NCI-H2171 (cell line): ENCODE measurements around the gene PNLIPRP2.

Experiments used
- DNase-seq: peaks from one replicate; lab custom pipeline; 2025; lab: John Stamatoyannopoulos, UW

Gene PNLIPRP2

DNA sequence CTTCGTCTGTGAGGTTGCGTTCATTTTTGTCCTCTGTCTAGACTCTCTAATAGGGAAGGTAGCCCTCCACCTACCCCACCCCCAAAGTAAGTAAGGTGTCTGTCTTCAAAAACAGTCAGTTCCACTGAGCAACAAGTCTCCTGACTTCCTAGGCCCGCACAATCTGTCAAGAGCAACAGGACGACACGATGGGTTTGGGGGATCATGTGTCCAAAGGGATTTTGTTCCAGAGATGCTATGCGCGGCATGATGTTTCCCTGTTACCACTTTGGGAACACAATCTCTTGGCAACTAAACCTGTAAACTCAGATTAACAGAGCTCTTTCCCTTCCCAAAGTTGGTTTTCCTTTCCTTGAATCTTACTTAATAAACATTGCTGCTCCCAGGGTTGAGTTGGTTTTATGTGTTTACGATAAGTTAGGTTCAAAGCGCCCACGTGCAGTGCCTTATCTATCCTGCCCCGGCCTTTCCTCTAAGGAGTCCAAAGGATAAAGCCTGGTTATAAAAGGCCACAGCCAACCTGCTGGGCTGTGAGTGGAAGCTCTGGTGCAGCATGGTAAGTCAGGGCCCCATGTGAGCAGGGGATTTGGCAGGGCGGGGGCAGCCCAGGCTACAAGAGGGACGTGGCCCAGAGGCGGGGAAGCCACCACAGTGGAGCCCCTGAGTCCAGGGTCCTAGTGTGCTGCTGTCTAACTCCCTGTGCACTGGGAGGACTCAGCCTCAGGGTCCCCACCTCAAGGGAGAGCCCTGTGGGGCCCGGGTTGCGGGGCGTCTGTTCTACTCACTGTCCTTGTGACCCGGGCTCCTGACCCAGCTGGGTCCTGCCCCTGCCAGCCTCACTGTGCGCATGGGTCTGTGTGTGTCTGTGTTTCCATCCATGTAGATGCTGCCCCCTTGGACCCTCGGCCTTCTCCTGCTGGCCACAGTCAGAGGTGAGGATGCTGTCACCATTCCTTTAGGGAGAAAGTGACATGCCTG lies at the start of gene PNLIPRP2:
Gene PNLIPRP2 (plus strand): TSS at position 531 of the 978 bp plus-strand sequence.
- no peak for DNase-seq

DNA sequence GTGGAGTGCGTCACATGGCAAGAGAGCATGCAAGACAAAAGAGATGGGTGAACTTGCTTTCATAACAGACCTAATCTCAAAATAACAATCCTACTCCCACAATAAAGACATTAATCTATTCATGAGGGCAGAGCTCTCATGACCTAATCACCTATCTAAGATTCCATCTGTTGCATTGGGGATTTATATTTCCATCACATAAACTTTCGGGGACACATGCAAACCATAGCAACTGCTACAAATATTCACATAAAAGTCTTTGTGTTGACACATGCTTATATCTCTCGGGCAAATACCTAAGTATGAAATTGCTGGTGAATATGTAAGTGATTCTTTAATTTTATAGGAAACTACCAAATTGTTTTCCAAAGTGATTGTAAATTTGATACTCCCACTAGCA lies 46.0 kb upstream of the PNLIPRP2 start:
- DNase-seq: no peak

DNA sequence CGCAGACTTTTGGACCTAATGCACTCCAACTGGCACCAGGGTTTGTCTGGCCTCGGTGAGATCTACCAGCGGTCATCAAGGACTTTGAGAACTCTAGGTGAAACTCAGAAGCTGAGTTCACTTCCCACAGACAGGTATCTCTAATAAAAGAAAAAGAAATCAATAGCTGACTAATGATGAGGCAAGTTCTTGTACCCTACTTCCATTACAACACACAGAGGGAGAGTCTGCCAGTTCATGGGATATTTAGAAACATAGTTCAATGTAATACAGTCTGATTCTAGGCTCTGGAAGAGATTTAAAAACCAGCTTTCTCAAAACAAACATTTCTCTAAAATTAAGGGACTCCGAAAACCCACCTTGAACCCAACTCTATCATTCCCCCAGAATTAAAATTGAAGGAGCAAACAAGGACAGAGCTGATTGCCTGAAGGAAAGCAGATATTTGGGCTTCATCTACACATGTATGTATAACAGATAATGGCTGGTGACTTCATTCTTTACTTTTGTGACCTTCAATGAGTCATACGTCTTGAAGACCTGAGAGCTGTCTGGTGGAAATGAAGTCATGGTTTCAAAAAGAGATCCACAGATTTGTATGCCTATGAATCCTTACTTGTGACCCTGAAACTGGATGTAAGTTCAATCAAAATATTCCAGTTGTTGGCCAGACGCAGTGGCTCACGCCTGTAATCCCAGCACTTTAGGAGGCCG lies 32.7 kb upstream of the PNLIPRP2 start:
- DNase-seq: no peak

DNA sequence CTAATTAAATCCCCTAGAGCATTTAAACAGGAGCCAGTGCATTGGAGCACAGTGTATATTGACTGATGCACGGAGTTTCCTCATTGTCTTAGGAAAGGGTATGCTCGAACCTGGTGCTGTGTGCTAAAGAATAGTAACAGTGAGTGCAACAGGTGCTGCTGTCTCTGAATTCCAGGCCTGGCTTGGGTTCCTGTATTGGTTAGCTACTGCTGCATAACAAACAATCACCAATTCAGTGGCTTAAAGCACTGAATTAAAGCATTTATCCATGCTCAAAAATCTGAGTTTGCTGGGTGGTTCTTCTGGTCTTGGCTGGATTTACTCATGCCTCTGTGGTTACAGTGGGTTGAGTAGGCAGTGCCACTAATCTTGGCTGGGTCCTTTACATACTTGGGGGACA lies 31.8 kb upstream of the PNLIPRP2 start:
- no peak for DNase-seq

DNA sequence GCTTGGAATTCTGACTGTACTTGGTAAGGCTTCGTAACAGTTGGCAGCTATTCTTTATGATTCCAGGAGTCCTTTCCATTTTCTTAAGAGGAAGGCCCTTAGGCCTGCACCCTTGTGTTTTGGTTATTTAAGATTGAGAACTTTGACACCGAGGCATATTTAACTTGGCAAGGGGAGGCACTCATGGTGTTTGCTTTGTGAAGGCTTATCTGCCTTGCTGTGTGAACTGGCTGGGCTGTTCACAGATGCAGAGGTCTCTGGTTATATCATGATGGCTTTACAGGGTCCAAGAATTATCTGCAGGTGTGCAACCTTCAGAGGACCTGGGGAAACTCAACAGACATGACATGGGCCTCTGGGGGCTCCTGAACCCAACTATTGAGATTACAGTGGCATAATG lies 30.8 kb upstream of the PNLIPRP2 start:
- DNase-seq: no peak

DNA sequence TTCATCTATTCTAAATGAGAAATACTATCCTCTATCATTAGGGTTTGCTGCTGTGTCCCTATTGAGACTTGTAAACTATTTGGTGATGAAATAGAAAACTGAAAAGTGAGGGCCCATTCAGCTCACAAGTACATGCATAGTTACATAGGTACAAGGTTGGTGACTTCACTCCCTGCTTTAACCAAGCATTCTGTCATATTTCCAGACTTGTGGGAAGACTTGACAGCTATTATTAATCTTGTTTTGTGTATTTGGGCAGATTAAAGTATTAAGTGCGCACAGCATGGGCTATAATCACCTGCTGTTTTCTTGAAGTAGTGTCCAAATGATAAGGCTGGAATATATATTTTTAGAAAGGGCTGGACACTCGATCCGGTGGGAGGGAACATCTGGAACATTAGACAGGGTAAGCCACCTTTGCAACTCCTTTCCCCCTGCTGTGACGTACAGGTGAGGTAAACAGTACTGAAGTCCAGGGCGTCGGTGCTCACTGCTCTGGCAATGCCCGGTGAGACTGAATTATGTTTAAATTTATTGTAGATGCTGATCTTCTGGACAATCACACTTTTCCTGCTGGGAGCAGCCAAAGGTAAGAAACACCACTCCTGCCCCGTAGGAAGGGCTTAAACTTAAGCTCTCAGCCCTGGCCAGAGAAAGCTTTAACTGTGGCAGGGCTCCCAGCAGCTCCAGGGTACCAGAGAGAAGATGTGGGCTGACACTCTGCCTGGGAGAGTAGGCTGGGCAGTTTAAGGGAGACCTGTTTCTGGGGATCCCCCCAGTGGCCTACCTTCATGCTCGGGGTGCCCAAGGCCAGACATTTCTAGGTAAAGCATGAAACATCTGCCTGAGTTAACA lies 29.9 kb upstream of the PNLIPRP2 start, which contains the start of gene PNLIPRP1:
Gene PNLIPRP1 (plus strand): TSS at position 370 of the 855 bp plus-strand sequence. CDS start 171 bp downstream, at position 541.
- DNase-seq: no peak

DNA sequence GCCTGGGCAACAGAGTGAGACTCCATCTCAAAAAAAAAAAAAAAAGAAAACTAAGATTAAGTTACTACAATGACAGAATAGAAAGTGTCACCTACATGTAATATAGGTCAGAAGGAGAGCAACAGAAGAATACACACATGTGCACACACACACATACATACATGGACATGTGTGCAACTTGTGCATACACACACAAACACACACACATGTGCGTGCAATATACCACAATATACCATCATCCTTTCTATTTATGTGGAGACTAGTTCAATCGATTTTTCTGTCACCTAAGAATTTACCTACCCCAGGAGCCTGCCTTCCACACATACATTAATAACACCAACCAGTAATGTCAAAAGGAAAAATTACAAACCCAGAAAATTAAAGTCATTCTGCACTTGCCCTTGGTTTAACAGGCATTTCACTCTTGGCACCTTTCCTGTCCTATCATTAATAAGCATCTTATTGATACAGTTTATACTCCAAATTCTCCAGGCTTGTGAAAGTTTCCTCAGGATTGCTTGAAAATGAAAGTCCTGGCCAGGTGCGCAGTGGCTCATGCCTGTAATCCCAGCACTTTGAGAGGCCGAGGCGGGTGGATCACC lies 27.5 kb upstream of the PNLIPRP2 start:
- no peak for DNase-seq

DNA sequence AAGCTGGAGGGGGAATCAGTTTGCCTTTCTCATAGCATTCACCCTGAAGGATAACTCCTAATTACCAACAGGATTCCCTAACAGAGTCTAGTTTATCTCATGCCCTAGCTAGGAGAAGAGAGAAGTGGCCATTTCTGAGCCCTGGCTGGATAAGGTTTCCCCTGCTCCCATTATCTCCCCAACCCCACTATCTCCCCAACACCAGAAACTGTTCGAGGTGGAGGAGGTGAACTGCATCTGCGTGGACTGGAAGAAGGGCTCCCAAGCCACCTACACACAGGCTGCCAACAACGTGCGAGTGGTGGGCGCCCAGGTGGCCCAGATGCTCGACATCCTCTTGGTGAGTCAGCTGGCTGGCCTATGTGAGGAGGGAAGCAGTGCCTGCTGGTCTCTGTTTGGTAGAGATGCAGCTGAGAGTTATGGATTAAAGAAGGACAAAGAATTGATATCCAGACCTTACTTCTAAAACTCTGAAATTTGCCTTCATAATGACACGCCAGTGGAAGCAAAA lies 26.2 kb upstream of the PNLIPRP2 start:
- DNase-seq: no peak

DNA sequence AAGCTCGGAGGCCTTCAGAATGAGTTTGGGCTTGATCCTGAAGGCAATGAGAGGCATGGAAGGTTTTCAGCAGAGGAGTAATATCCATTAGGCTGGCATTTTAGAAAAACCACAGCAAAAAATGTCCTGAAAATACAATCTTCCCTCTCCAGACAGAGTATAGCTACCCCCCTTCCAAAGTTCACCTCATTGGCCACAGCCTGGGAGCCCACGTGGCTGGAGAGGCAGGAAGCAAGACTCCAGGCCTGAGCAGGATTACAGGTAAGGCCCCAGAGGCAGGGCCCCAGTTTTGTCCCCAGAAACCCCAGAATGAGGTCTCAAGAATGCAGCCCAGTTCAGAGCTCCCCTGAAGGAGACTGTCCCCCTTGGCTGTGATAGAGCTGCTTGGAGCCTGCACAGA lies 24.7 kb upstream of the PNLIPRP2 start:
- no peak for DNase-seq

DNA sequence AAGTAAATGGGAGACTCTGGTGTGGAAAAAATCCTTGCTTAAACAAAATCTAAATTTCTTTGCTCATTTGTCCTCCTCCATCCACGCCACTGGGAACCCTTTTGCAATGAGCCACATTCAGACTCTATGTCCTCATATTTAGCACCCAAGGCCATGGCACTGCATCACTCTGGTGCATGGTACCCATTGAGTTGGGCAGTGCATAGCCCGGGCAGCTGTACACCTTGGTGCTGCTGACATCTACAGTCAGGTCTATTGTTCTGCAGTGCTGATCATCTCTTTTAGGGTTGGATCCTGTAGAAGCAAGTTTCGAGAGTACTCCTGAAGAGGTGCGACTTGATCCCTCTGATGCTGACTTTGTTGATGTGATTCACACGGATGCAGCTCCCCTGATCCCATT lies 23.2 kb upstream of the PNLIPRP2 start:
- no peak for DNase-seq

DNA sequence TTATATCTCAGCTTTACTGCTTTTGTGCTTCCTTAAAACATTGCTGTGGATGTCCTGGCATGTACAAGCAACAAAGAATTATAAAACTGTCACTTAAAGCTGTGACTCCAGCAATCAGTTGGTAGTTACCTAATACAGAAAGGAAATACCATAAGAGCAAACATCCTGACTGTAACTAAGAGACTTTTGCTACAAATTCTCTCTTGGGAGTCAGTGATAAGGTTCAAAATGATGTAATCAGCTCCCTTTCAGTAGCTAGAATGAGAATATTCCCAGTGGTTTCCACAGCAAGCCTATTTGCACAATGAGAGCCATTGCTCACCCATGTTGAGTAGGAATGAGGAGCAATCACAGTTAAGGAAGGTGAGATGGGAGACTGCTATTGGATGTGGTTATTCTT lies 22.4 kb upstream of the PNLIPRP2 start:
- no peak for DNase-seq

DNA sequence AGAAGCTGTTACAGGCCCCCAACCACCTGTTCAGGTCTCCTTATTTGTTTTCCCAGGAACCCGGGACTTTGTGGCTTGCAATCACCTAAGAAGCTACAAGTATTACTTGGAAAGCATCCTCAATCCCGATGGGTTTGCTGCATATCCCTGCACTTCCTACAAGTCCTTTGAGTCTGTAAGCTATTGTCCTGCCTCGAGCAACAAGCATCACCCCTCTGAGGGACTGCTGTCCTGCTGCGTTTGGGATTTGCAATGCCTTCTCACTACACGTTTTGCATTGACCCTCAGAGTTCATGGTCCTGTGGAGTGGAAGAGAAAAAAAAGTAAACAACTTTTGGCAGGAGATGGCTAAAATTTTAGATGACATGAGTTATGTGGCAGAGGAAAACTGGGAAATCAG lies 20.8 kb upstream of the PNLIPRP2 start:
- DNase-seq: no peak

DNA sequence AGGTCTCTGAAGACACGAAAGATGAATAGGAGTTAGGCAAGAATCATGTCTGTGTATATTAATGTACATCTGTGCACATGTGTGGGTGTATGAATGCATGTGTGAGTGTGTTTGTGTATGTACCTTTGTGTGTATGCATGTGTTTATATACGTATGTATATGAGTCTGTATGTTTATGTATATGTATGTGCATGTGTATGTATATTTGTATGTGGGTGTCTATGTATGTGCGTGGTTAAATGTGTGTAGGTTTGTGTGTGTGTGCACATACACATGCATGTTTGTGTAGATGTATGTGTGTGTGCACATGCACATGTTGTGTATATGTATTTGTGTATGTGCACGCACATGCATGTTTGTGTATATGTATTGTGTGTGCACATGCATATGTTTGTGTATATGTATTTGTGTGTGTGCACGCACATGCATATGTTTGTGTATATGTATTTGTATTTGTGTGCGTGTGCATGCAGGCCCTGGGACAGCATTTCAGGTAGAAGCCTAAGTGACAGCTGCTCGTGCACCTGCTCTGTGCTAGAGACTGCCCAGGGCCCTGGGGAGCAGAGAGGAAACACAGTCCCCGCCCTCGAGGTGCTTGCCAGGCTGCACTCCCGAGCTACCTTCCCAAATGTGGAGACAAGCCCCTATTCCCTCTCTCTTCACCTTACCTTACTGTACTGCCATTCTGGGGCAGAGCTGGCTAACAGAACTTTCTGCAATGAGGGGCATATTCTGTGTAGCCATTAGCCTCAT lies 17.9 kb upstream of the PNLIPRP2 start:
- peak; percentile 25 for DNase-seq

DNA sequence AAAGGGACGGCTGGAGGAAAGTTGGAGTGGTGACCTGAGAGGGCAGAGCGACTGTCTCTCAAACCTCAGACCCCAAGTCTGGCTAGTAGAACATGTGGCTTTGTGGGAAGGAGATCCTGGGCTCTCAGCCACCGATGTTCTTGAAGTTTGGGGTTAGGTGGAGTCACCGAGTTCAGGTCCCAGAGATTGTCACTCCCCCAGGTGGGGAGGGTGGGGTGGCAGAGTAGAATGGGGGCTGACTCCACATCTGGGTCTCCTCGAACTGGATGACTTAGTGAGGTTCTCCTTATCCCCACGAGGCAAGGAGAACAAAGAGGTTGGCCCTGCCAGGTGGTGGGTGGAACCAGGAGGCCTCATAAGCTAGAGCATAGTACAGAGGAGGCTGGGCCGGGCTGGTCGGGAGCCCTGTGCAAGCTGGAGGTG lies 14.7 kb upstream of the PNLIPRP2 start:
- DNase-seq: no peak

DNA sequence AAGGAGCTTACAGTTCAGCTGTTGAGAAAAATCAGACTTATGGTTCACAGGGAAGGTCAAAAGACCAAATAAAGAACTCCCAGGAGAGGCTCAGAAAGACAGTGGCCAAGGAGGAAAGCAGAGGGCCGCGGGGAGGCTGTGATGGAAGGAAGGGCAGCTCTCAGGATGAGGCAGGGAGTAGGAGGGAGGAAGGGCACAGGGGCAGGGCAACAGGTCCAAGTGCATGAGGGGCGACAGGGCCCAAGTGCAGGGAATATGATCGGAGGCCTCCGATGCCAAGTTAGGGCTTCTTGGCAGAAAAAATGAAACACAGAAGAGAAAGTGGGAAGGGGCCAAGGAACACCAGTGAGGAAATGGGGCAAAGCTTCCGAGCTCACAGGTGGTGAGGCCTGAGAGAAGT lies 13.4 kb upstream of the PNLIPRP2 start:
- no peak for DNase-seq

DNA sequence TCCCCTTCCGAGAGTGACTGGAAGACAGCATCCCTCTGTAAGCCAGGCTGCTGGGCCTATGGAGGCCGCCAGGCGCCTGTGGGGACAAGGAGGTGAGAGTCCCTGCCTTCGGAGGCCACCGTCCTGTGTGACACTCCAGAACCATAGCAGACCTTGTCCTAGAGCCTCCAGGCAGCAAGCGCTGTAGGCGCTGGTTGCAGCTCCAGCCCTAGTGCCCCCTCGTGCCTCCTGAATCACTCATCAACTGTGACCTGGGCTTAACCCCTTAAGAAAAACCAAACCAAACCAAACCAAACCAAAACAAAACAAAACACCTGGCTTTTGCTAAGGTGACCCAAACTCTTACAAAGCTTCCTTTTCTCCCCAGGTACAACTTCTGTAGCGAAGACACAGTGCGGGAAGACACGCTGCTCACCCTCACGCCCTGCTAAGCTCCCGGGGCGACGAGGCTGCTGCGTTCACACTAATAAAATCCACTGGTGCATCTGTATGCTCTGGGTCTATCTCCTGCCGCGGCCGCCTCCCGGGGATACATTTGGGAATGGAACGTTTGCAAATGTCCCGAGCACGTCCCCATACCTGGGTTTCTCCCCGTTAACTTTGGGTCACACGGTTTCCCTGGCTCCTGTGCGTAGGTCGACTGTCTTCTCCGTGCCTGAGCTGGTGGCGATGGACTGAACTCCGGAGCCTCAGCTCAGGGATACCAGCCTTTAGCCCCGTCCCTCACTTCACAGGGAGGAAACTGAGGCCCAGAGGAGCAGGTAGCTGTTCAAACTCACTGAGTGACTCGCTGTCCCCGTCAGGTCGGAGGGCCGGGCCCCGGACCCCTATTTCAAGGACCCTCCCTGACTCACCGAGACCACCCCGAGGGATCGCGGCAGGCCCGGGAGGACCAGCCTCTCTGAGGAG lies 11.8 kb upstream of the PNLIPRP2 start:
- DNase-seq: no peak

DNA sequence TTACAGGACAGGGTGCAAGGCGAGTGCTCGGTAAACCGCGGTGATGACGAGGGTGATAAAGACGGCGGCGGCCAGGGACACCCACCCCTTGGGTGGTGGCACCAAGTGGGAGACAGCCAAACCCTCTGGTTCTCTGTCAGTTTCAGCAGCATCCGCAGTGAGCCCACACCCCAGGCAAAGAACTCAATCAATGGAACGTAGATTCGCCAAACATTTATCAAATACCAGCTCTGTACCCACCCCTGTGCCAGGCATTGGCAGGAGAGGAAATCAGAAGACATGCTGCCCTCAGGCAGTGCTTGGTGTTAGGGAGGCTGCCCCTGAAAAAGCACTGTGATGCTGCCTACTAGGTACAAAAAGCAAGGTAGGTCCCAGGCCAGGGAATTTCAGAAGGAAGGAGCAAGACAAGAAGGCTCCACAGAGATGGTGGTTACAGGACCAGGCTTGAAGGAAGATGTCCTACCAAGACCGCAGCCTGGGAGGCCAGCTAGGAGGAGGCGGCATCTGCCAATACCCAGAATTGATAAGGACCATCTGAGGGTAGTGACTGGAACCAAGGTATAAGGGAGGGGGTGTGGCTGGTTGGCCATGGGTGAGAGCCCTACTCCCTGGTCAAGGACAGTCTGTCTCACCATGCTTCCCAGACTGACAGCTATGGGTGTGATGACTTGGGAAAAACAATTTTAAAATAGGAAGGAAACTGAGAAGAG lies 10.2 kb upstream of the PNLIPRP2 start:
- no peak for DNase-seq

DNA sequence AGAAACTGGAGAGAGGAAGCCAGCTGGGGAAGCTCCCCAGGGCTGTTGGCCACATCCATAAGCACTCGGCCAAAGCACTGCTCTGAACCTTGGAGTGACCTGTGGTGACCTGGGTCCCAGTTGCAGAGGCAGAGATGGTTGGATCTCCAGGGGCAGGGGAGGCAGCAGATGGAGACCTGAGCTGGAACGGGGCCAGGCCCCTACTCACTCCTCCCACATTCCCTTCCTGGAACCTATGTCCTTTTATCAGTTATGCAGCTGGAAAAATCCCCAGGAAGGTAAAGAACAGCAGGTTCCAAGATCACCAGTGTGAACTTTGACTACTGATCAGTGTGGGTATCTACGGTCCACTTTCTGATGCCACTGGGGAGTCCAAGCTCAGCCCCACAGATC lies 9.6 kb upstream of the PNLIPRP2 start:
- no peak for DNase-seq
